ENCODE results near the gene CHRNG.
A peak's percentile ranks its signal among the peaks of the same experiment; 100 is the strongest.
"Not testable (repeated sequence)": the region's sequence is repeated elsewhere in the genome, so short reads cannot be mapped to it uniquely, and the experiment has no call there.

CHRNG gene

DNA sequence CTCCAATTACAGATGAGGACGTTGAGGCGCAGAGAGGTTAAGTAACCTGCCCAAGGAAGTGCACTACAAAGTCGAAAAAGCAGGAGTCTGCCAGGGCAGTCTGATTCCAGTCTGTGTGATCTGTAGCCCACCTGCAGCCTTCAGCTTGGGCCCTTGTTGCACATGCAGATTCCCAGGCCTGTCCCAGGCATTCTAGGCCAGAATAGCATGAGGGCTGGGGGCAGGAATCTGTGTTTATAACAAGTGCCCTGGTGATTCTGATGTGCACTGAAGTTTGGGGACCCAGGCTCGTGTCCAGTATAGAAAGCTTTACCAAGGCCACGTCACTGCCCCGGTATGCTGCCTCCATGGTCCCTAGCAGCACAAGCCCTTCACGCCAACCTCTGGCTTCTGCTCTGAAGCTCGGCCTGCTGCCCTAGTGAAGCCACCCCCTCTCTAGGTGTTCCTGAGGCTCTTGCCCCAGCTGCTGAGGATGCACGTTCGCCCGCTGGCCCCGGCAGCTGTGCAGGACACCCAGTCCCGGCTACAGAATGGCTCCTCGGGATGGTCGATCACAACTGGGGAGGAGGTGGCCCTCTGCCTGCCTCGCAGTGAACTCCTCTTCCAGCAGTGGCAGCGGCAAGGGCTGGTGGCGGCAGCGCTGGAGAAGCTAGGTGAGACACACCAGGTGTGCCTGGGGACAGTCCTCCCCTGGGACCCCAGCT, 4.6 kb downstream of the CHRNG start:
- DNase-seq, result no peak

GRCh38 chr2:232544674-232545073, 5.2 kb downstream of the CHRNG start:
- no peak for DNase-seq

GRCh38 chr2:232545511-232546375, 6.3 kb downstream of the CHRNG start:
- no peak for DNase-seq

- DNase-seq, result no peak
Measured at GRCh38 chr2:232547991-232548390, 8.5 kb downstream of the CHRNG start.

- no peak for DNase-seq
Measured at GRCh38 chr2:232549655-232550353, 10.3 kb downstream of the CHRNG start.

DNA sequence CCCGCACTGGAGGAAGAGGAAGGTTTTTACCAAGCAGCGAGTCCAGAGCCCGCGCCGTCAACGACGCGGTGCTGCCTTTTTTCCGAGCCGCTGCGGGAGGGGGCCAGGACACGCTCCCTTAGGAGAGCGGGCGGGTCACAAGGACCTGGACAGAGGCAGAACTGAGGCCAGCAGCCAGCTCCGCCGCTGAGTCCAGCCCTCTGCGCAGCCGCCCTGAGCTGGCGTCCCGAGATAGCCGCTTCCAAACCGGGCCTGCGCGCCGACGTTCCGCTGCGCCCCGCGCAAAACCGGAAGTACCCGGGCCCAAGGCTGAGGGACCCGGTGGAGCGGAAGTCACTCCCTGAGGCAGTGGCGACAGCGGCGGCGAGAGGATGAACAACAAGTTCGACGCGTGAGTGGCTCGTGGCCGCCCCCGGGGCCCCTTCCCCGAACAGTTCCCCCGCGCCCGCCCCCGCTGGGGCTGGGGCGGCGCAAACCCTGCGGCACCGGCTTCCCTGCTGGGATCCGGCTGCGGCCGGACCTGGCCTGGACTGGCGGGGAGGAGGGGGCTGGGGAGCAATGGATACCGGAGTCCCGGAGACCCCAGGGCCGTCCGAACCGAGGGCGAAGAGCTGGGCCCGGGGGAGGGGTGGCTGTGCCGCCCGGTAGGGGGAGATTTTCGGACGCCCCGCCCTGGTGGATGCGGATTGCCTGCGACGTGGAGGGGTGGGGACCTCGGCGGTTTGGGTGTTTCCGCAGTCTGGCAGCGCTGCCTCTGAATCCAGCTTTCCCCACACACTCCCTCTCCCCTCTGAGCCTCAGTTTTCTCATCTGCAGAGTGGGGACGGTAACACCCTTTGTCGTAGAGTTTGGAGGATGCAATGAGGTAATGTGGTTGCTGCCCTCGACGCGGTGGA, 11.1 kb downstream of the CHRNG start, which contains the start of the genes EIF4E2 and TIGD1:
TSS of gene EIF4E2 (plus strand) at position 336 of the 896 bp plus-strand sequence. CDS start at position 372, 36 bp downstream.
TSS of gene TIGD1 (minus strand) at position 204 of the 896 bp plus-strand sequence. CDS start 675 bp downstream, outside the sequence.
- DNase-seq, result peak; percentile 88

DNA sequence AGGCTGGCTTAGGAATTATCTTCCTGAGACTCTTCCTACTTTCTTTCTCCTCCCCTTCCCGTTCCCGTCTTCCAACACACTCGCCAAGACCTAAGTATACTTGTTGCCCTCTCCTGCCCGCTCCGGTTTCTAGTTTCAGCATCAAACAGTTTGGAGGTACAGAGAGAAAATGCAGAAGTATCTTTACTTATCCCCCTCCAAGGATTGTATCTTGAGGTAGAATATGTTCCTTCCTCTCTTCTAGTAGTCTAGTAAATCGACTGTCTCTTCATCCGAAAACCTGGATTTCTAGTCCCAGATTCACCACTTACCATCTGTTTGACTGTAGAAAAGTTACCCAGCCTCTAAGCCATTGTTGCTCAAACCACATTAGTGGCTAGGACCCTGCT, 11.8 kb downstream of the CHRNG start:
- no peak for DNase-seq

- DNase-seq, result no peak
Measured at GRCh38 chr2:232551776-232552175, 12.3 kb downstream of the CHRNG start.

GRCh38 chr2:232556426-232556825, 16.9 kb downstream of the CHRNG start:
- no peak for DNase-seq

DNA sequence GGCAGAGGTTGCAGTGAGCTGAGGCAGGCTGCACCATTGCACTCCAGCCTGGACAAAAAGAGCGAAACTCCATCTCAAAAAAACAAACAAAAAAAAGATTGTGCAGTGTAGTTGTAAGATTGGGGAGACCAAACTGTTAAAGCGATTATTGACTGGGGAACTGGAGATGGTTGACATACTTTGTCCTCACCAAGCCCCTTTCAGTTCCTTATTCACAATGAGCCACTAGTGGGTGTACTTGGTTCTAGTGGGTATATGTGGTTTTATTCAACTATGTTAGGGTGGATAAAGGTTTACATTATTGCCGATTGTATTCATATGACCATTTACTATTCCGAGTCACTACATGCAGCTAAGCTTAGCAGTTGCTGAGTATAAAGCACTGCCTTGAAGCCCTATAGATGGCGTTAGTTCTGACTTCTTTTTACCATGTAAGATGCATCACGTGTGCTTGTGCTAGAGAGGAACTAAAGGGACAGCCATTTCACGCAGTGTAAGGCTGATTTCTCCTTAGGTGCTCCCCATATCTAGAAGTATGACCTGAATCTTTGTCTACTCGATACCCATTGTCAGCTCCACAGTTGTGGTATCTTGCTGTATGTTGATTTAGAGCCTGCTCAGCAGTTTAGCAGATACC, 23.1 kb downstream of the CHRNG start:
- no peak for DNase-seq

GRCh38 chr2:232563580-232563979, 24.1 kb downstream of the CHRNG start:
- no peak for DNase-seq

GRCh38 chr2:232567721-232568120, 28.2 kb downstream of the CHRNG start:
- DNase-seq, result no peak

DNA sequence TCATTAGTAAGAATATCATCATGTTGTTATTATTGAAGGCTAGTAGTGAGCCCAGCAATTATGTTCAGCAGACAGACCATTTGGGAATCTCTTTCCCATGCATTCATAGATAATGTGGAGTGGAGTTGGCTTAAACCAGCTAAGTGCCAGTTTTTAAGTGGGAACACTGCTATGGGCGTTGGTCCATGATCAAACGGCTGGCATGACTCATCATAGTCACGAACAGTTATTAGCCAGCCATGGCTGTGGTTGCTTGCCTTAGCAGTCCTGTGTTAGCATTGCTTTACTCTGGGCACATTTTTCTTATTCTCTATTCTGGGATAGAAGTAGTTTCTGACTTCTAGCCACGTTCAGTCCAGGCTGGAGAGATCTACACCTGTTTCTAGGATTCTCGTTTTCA, 28.7 kb downstream of the CHRNG start:
- no peak for DNase-seq

GRCh38 chr2:232569541-232569940, 30.0 kb downstream of the CHRNG start:
- no peak for DNase-seq

DNA sequence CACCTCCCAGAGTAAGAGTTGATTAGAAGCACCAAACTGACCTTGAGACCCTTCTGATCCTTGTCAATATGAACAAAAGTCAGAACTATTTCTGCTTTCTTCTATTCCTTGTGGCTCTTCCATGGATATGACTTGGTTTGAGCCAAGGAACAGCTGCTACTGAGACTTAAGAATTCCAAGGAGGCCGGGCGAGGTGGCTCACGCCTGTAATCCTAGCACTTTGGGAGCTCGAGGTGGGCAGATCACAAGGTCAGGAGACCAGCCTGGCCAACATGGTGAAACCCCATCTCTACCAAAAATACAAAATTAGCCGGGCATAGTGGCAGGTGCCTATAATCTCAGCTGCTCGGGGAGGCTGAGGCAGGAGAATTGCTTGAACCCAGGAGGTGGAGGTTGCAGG, 31.0 kb downstream of the CHRNG start:
- not testable (repeated sequence) for DNase-seq

GRCh38 chr2:232571026-232571474, 31.6 kb downstream of the CHRNG start:
- DNase-seq, result no peak

- DNase-seq, result no peak
Measured at GRCh38 chr2:232573042-232573441, 33.5 kb downstream of the CHRNG start.

- peak; percentile 46 for DNase-seq
Measured at GRCh38 chr2:232573771-232574435, 34.4 kb downstream of the CHRNG start.

DNA sequence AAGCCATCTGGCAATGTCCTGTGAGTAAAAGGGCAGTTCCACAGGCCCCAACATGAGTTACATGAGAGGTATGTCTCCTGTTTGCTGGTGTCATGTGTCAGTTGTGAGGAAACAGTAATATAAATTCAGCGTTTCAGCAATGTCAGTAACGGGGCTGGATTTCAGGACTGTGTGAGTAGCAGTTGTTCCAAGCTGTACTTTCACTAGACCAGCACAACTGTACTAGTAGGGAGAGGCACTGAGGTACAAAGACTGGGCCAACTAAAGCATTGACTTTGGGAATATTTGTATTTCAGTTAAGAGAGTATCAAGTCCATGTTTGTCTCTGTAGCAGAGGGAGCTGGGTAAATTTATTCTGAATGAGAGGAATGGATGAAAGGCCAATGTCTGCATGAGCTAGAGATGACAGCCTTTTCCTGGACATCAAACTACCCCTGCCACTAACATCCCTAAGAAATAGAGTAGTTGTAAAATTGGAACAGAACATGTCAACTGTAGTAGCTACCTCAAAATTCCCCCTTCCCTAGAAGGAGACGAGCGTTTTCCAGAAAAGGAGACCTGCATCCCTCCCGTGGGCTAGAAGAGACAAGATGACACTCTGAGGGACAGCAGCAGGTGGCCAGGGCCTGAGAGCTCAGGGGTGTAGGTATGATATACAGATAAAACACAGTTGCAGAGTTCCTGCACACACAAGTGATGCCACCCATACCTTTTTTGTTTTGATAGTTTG, 35.3 kb downstream of the CHRNG start:
- DNase-seq, result no peak

DNA sequence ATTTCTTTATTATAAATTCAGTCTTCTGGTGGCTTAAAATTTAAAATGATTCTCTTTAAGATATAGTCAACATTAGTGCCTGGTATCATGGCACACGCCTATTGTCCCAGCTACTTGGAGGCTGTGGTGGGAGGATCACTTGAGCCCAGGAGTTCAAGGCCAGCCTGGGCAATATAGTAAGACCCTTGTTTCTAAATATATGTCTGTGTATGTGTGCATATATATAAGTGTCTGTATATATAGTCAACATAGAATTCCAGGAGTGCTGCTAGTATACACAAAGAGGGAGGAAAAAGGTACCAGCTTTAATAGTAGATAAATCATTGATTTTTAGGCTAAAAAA, 35.9 kb downstream of the CHRNG start:
- DNase-seq, result no peak

All from right kidney (tissue), 1 donor.